T47D (cell line): ENCODE data around the gene RUFY3.
"Not testable (repeated sequence)": the region's sequence is repeated elsewhere in the genome, so short reads cannot be mapped to it uniquely, and the experiment has no call there.

ENCODE experiments used
- DNase-seq, 2 experiments: peaks; one replicate each; pipeline versions ENCODE4 v3.0.0 to v3.0.0-alpha.2; 2011 to 2012; ENCODE audit warnings: low read depth in 1 of 2, low spot score in 1 of 2
- JUND ChIP-seq: IDR thresholded peaks from 2 replicates; pipeline ENCODE4 v1.6.1; 2012; ENCODE audit warnings: low read depth
- in situ Hi-C: cut with HindIII; loops from 2 replicates; pipeline ENCODE4 v1.10.0; 2016; ENCODE audit warnings: low sequenced_read_pairs, low pct_unique_long_range_greater_than_20kb

The RUFY3 gene

DNA sequence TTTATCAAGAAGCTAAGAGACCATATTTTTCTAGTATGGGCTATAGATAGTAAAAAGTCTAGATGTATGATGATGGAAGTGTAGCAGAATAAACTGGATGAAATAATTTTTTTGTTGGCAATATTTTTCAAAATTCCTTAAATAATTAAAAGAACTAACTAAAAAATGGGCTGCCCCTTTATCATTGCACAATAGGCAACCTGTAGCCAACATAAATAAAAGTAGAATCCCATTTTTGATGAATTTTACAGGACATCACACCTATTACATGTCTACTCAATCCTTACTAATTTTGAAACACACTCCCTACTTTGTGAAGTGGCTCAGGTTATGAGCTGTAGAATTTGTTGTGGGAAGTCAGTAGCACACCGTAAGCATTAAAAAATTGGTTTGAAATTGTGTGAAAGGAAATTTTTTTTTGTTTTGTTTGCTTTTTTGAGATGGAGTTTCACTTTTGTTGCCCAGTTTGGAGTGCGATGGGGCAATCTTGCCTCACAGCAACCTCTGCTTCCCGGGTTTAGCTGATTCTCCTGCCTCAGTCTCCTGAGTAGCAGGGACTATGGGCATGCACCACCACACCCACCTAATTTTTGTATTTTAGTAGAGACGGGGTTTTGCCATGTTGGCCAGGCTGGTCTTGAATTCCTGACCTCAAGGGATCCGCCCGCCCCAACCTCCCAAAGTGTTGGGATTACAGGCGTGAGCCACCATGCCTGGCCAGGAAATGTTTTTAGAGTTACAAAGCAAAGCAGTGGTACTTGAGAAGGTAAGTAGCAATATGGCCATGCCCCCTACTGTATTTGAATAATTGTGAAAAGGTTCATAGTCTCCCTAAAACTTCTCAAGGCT lies 8.9 kb upstream of the RUFY3 start:
- DNase-seq = no peak
- in situ Hi-C loops = no loop called here
- TF ChIP-seq JUND = no peak

DNA sequence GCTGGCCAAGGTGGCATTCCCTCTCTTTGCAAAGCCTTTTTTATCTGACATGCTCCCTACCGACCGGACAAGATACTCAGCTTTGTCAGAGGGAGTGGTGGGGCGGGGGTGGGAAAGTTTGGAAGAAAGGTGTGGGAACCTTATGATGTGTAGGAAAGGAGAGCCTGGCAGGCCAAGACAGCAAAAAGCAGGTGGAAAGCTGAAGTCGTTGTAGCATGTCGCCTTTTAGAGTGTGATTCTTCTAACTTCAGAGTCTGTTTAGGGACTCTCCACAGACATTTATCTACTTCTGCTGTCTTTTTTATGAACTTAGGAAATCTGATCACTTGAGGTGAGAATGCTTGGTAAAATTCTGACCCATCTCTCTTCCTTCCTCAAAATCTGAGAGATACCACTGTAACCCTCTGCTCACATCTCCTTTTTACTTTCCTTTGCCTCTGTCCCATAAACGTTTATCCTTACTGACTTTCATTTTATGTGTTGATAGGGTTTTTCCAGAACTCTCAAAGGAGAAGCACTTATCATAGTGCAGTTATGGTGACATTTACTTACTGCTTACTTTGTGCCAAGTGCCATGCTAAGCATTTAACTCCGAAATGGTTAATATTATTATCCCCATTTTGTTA lies 8.2 kb upstream of the RUFY3 start:
- no peak for TF ChIP-seq JUND
- in situ Hi-C loops = no loop called here
- no peak for DNase-seq

GRCh38 chr4:70714079-70714887 lies 7.5 kb upstream of the RUFY3 start:
- in situ Hi-C loops = no loop called here
- no peak for TF ChIP-seq JUND
- no peak for DNase-seq

- no peak for DNase-seq
- no peak for TF ChIP-seq JUND
- in situ Hi-C loops = no loop called here
Measured at GRCh38 chr4:70715097-70715496, 6.7 kb upstream of the RUFY3 start.

GRCh38 chr4:70718811-70719604 lies 2.8 kb upstream of the RUFY3 start:
- TF ChIP-seq JUND = no peak
- in situ Hi-C loops = no loop called here
- DNase-seq = no peak

GRCh38 chr4:70722199-70722791 lies 531 bp downstream of the RUFY3 start:
- in situ Hi-C loops = no loop called here
- no peak for DNase-seq
- TF ChIP-seq JUND = no peak

DNA sequence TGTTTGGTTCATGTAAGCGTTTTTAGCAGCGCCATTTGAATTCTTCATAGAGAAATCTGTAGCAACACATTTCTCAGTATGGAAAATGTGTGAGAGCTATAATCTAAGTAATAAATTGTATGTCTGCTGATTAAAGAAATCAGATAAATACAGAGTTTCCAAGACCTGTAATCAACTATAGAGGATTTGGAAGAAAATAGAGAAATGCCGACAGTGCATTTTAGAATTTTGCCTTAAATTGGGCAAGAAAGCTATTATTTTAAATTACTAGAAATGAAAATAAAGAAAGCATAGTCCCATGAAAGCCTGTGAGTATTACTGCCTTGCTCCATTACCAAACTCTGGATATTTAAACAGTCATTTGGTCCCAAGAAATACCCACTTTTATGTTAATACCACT lies 2.7 kb downstream of the RUFY3 start:
- in situ Hi-C loops = no loop called here
- TF ChIP-seq JUND = no peak
- no peak for DNase-seq

DNA sequence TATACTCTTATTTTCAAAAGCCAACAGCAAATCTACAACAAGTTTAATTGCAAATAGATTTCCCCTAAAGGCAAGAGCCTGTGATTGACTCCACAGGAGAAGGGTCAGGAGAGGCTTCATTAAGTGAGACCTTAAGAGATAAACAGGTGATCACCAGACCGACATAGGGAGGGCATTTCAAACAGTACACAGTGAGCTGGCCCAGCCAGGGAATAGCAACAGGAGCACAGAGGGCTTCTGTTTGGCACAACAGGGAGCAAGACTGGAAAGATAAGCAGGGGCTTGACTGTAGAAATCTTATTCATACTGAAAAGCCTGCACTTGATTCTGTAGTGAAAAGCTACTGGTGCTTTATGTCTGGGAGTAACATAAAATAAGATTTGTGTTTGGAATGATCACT lies 3.9 kb downstream of the RUFY3 start:
- in situ Hi-C loops = no loop called here
- DNase-seq = no peak
- no peak for TF ChIP-seq JUND

DNA sequence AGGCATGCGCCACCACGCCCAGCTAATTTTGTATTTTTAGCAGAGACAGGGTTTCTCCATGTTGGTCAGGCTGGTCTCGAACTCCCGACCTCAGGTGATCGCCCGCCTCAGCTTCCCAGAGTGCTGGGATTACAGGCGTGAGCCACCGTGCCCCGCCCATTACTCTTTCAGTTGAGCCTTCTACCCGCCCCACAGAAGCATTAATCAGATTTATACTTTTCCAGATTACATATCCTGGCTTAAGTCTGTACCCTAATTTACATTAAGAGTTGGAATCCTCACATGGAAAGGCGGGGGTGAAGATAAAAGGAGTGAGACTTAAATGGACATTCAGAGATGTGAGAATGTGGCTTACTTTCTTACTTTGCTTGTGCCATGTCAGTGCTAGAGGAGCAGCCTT lies 4.8 kb downstream of the RUFY3 start:
- DNase-seq, in situ Hi-C loops: not testable (repeated sequence)

DNA sequence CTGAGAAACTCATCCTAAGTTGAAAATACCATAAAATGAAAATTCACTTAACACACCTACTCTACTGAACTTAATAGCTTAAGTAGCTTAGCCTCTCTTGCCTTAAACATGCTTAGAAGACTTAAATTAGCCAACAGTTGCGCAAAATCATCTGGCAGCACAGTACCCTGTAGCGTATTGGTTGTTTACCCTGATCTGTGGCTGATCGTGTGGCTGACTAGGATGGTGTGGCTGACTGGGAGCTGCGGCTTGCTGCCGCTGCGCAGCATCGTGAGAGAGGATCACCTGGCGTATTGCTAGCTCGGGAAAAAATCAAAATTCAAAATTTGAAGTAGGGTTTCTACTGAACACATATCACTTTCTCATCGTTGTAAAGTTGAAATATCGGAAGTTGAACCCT lies 6.3 kb downstream of the RUFY3 start:
- no peak for DNase-seq
- in situ Hi-C loops = no loop called here
- TF ChIP-seq JUND = no peak

DNA sequence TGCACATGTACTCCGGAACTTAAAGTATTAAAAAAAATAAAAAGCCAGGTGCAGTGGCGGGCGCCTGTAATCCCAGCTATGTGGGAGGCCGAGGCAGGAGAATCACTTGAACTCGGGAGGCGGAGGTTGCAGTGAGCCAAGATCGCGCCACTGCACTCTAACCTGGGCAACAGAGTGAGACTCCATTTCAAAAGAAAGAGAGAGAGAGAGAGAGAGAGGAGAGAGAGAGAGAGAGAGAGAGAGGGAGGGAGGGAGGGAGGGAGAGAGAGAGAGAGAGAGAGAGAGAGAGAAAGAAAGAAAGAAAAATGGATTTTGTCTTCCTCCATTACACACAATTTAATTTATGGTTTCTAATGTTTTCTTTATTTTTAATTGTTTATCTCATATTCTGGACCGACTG lies 11.1 kb downstream of the RUFY3 start:
- in situ Hi-C loops, DNase-seq: not testable (repeated sequence)
